MM.1S (cell line): ENCODE results near the gene GPR176.

Experiments
- CTCF ChIP-seq: fragments of 300-600 bp; sonication (generic); IDR thresholded peaks from 2 replicates; pipeline ENCODE4 v1.5.1; 2016; ENCODE audit warnings: antibody characterized with exemption, low read length, mixed read lengths
- EZH2 ChIP-seq: fragments of 300-600 bp; sonication (generic); optimal IDR thresholded peaks from 2 replicates; pipeline ENCODE3; 2017; ENCODE audit warnings: low read depth, mild to moderate bottlenecking, antibody characterized with exemption, low read length, mixed read lengths
- EZH2phosphoT487 ChIP-seq: fragments of 300-600 bp; sonication (generic); IDR thresholded peaks from 2 replicates; pipeline ENCODE4 v1.6.1; 2018; ENCODE audit warnings: antibody characterized with exemption, low read length

GRCh38 chr15:39936187-39936586 lies 16.1 kb upstream of the GPR176 start:
- no peak for TF ChIP-seq CTCF
- no peak for TF ChIP-seq EZH2phosphoT487
- TF ChIP-seq EZH2, result no peak
